Ovary (tissue), 3 donors: ENCODE data around the gene FYN.

Experiments
- EP300 ChIP-seq: sonication (generic); formaldehyde crosslinking; IDR thresholded peaks from one replicate; pipeline ENCODE4 v1.6.1; 2017; ENCODE audit warnings: antibody characterized with exemption
- POLR2A ChIP-seq: fragments of 450-650 bp; IDR thresholded peaks from one replicate; pipeline ENCODE4 v1.6.1; 2017; ENCODE audit warnings: antibody characterized with exemption, mild to moderate bottlenecking, moderate library complexity
- TF ChIP-seq, protein P1 (sequence below), 3 donors: fragments of 450-650 bp in 2 of 3; fragments of 200-600 bp in 1 of 3; IDR thresholded peaks; one replicate each; pipeline versions ENCODE4 v1.5.1 to v1.8.0; 2016 to 2022; ENCODE audit warnings: antibody characterized with exemption in 3 of 3, mild to moderate bottlenecking in 1 of 3
- donor health status: DM: no; HTN: no; CAD: no.

DNA sequence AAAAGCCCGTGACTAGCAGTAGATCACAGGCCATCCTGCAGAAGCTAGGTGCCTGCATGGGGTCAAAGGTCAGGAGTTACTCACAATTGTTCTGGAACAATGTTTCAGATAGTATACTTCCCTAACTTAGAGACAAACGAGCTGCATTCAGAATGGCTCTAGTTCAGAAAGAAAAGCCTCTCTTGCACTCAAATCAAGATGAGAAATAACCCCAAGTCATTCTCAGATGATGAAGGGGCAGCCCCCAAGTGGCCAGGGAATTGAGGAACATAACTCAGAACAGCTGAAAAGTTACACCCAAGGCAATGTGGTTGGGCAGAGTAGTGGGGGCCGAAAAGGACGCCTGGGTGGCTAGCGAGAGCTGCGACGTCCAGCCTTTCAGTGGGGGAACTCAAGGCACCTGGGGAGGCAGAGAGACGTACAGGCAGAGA lies 27.8 kb downstream of the FYN start:
- TF ChIP-seq, protein P1, sequence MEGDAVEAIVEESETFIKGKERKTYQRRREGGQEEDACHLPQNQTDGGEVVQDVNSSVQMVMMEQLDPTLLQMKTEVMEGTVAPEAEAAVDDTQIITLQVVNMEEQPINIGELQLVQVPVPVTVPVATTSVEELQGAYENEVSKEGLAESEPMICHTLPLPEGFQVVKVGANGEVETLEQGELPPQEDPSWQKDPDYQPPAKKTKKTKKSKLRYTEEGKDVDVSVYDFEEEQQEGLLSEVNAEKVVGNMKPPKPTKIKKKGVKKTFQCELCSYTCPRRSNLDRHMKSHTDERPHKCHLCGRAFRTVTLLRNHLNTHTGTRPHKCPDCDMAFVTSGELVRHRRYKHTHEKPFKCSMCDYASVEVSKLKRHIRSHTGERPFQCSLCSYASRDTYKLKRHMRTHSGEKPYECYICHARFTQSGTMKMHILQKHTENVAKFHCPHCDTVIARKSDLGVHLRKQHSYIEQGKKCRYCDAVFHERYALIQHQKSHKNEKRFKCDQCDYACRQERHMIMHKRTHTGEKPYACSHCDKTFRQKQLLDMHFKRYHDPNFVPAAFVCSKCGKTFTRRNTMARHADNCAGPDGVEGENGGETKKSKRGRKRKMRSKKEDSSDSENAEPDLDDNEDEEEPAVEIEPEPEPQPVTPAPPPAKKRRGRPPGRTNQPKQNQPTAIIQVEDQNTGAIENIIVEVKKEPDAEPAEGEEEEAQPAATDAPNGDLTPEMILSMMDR (IDR thresholded peaks at IDR 0.05): no peak
- no peak for TF ChIP-seq POLR2A
- TF ChIP-seq EP300: no peak
